ENCODE results near the gene PRDM9. TPM values are rescaled to one million over a fixed set of nuclear protein-coding genes. Genes with fewer than 3 reads are reported as not detected.
A peak's percentile ranks its signal among the peaks of the same experiment; 100 is the strongest.

The PRDM9 gene
- polyA plus RNA-seq, result not detected
- long read RNA-seq, donor 1, result 0 reads
- long read RNA-seq, donor 2, result 0 reads
- long read RNA-seq, donor 3, result 0 reads
- long read RNA-seq, donor 4, result 0 reads
- long read RNA-seq, donor 5, result 0 reads
- long read RNA-seq, donor 6, result 0 reads
- long read RNA-seq, donor 7, result 0 reads
- long read RNA-seq, donor 8, result 0 reads
- long read RNA-seq, donor 9, result 0 reads
- long read RNA-seq, donor 10, result 0 reads
- long read RNA-seq, donor 11, result 0 reads

DNA sequence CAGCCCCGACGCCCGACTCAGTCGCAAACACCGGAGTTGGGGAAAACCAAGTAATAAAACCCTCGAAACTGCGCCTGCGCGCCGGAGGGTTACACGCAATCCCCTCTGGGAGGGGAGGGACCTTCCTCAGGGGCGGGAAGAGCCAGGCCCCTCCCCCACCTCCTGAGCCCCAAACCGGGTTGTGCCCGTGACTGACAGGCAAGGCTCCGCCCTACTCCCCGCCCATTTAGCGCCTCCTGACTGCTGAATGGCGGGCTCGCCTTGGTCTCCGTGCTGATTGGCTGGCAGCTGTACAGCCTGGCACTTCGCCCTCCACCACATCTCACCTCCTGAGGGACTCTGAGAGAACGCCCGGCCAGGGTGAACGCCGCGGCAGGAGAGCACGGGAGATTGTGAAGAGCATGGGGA, at the start of gene PRDM9:
Gene PRDM9 (plus strand): TSS at position 332 of the 408 bp plus-strand sequence. CDS start 1,425 bp downstream, outside the sequence.
- Histone ChIP-seq H3K27ac (ENCODE audit: low read length) (no peak within 1 kb of the TSS), H3K4me3 (ENCODE audit: low read length) (peak within 1 kb of the TSS; percentile 6), H3K9me3 (ENCODE audit: control insufficient read depth, low read depth, low read length) (peaks cover 11% of the 10 kb centered on the region), H3K4me1 (ENCODE audit: control insufficient read depth, insufficient read depth, low read length) (no peaks in the 10 kb centered on the region), H3K27me3 (ENCODE audit: control insufficient read depth, insufficient read depth, low read length) (no peaks in the 10 kb centered on the region), H3K36me3 (ENCODE audit: control insufficient read depth, insufficient read depth, low read length) (no peaks in the 10 kb centered on the region)
- peak; percentile 7 to 14 for DNase-seq
- no CpG with 5 or more reads among the region's 27 CpGs for WGBS (ENCODE audit: insufficient coverage, low lambda C conversion rate)

DNA sequence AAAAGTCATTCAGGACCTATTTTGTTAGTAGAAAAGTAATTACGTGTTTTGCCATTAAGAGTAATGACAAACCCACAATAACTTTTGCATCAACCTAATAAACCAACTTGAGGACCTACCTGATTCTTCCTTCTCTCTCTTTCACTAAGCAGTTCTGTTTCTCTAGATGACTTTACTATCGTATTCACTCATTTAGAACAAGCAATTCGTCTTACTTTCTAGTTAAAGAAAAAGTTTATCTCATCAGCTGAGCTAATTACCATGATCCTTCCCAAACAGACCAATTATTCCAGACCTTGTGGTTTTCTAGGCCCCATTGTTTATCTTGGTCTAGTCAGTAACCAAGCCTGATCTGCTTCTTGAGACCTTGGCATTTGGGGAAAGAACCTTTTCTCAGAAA, 49.6 kb upstream of the PRDM9 start:
- 57% methylated on average over 3 of the region's 3 CpGs for WGBS (ENCODE audit: insufficient coverage, low lambda C conversion rate)
- no peak for DNase-seq
- Histone ChIP-seq H3K4me3 (ENCODE audit: low read length) (no peak overlapping the region), H3K9me3 (ENCODE audit: control insufficient read depth, low read depth, low read length) (no peaks in the 10 kb centered on the region), H3K27me3 (ENCODE audit: control insufficient read depth, insufficient read depth, low read length) (no peaks in the 10 kb centered on the region), H3K36me3 (ENCODE audit: control insufficient read depth, insufficient read depth, low read length) (no peaks in the 10 kb centered on the region), H3K4me1 (ENCODE audit: control insufficient read depth, insufficient read depth, low read length) (no peaks in the 10 kb centered on the region), H3K27ac (ENCODE audit: low read length) (no peak overlapping the region)

DNA sequence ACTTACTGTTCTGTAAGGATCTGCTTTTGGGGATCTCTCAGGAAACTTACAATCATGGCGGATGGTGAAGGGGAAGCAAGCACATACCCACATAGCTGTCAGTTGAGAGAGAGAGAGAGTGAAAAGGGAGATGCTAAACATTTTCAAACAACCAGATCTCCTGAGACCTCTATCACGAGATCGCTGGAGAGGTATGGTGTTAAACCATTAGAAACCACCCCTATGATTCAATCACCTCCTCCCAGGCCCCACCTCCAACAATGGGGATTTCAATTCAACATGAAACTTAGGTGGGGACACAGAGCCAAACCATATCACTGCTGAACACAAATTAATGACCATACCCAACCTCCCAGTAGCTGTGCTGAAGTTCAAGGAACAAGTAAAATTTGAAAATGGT, 48.2 kb upstream of the PRDM9 start:
- no CpG with 5 or more reads among the region's 3 CpGs for WGBS (ENCODE audit: insufficient coverage, low lambda C conversion rate)
- Histone ChIP-seq H3K36me3 (ENCODE audit: control insufficient read depth, insufficient read depth, low read length) (no peaks in the 10 kb centered on the region), H3K9me3 (ENCODE audit: control insufficient read depth, low read depth, low read length) (no peaks in the 10 kb centered on the region), H3K27ac (ENCODE audit: low read length) (no peak overlapping the region), H3K4me1 (ENCODE audit: control insufficient read depth, insufficient read depth, low read length) (no peaks in the 10 kb centered on the region), H3K4me3 (ENCODE audit: low read length) (no peak overlapping the region), H3K27me3 (ENCODE audit: control insufficient read depth, insufficient read depth, low read length) (no peaks in the 10 kb centered on the region)
- DNase-seq, result no peak

DNA sequence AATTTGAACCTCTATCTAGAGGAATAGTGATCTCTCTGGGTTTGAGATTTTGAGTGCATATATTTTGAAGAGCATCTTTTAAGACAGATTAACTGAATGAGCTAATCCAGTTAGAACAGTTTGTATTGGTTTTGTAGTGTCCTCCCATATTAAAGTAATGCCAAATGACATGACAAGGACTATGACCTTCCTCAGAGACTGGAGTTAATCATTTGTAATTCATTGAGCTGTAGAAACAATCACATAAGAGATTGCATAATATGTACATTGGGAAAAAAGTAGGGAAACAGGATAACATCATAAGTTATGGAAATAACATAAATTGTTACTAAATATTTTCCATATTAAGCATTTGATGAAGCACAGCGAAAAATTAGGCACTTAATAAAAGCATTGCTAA, 45.8 kb upstream of the PRDM9 start:
- no peak overlapping the region for H3K4me3 ChIP-seq (ENCODE audit: low read length)
- H3K4me1 ChIP-seq (ENCODE audit: control insufficient read depth, insufficient read depth, low read length), result no peaks in the 10 kb centered on the region
- WGBS (ENCODE audit: insufficient coverage, low lambda C conversion rate), result no CpG with 5 or more reads among the region's 1 CpG
- no peaks in the 10 kb centered on the region for H3K36me3 ChIP-seq (ENCODE audit: control insufficient read depth, insufficient read depth, low read length)
- DNase-seq, result no peak
- H3K9me3 ChIP-seq (ENCODE audit: control insufficient read depth, low read depth, low read length), result no peaks in the 10 kb centered on the region
- no peak overlapping the region for H3K27ac ChIP-seq (ENCODE audit: low read length)
- no peaks in the 10 kb centered on the region for H3K27me3 ChIP-seq (ENCODE audit: control insufficient read depth, insufficient read depth, low read length)

DNA sequence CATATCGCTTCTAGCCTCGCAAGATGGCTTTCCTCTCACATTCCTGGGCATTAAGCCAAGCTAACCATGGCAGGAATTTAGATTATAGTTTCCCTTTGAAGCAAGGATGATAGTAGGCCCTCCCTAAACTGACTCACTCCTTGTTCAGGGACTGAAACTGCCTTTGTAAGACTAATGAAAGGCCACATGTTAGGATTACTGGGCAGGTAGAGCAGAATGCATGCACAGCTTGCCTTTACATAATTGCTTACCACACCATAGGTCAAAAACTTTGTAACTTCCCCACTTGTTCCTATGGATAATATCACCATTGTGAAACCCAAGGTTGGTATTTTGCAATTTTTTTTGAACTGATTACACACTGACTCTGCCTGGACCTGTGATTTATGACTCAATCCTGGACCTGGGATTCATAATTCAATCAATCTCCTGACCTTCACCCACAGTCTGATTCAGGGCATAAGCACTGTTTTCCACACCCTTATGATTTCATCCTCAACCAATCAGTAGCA, 41.0 kb upstream of the PRDM9 start:
- WGBS (ENCODE audit: insufficient coverage, low lambda C conversion rate), result no CpG with 5 or more reads among the region's 2 CpGs
- Histone ChIP-seq H3K4me1 (ENCODE audit: control insufficient read depth, insufficient read depth, low read length) (no peaks in the 10 kb centered on the region), H3K36me3 (ENCODE audit: control insufficient read depth, insufficient read depth, low read length) (no peaks in the 10 kb centered on the region), H3K9me3 (ENCODE audit: control insufficient read depth, low read depth, low read length) (no peaks in the 10 kb centered on the region), H3K4me3 (ENCODE audit: low read length) (no peak overlapping the region), H3K27ac (ENCODE audit: low read length) (no peak overlapping the region), H3K27me3 (ENCODE audit: control insufficient read depth, insufficient read depth, low read length) (no peaks in the 10 kb centered on the region)
- DNase-seq, result peak in 1 of 2 donors; percentile 2

DNA sequence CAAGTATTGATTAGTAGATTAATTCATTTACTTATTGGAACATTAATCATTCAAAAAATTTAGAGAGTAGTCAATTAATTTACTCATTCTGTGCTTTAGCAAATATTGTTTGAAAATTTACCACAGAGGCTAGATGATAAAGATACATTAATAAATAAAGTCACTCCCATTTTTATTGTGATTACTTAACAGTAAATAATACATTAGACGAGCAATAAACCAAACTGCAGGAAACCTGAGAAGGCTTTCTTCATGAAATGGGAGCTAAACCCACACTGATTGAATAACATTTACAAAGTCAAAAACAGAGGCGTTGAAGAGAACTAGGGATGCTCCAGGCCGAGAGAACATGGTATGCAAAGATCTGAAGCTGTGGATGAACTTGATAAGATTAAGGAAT, 38.8 kb upstream of the PRDM9 start:
- no peak for DNase-seq
- Histone ChIP-seq H3K27ac (ENCODE audit: low read length) (no peak overlapping the region), H3K9me3 (ENCODE audit: control insufficient read depth, low read depth, low read length) (no peaks in the 10 kb centered on the region), H3K4me1 (ENCODE audit: control insufficient read depth, insufficient read depth, low read length) (no peaks in the 10 kb centered on the region), H3K4me3 (ENCODE audit: low read length) (no peak overlapping the region), H3K27me3 (ENCODE audit: control insufficient read depth, insufficient read depth, low read length) (no peaks in the 10 kb centered on the region), H3K36me3 (ENCODE audit: control insufficient read depth, insufficient read depth, low read length) (no peaks in the 10 kb centered on the region)
- 33% methylated on average over 2 of the region's 3 CpGs for WGBS (ENCODE audit: insufficient coverage, low lambda C conversion rate)

DNA sequence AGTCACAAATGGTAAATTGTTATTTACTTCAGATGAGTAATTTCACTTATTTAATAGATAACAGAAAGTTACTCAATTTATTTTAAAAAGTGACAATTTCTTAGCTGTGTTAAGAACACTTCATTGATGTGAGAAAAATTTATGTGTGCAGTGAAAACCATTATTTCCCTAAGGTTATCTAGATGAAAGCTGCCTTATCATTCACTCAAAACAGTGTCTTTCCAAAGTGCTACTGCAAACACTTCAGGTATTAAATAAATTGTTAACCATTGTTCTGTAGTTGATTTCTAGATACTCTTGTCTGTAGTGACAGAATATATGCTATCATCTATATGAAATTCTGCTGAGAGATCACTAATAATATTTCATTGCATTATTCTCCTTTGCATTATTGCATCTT, 33.5 kb upstream of the PRDM9 start:
- Histone ChIP-seq H3K27me3 (ENCODE audit: control insufficient read depth, insufficient read depth, low read length) (no peaks in the 10 kb centered on the region), H3K4me3 (ENCODE audit: low read length) (no peak overlapping the region), H3K36me3 (ENCODE audit: control insufficient read depth, insufficient read depth, low read length) (no peaks in the 10 kb centered on the region), H3K9me3 (ENCODE audit: control insufficient read depth, low read depth, low read length) (no peaks in the 10 kb centered on the region), H3K4me1 (ENCODE audit: control insufficient read depth, insufficient read depth, low read length) (no peaks in the 10 kb centered on the region), H3K27ac (ENCODE audit: low read length) (no peak overlapping the region)
- no peak for DNase-seq

DNA sequence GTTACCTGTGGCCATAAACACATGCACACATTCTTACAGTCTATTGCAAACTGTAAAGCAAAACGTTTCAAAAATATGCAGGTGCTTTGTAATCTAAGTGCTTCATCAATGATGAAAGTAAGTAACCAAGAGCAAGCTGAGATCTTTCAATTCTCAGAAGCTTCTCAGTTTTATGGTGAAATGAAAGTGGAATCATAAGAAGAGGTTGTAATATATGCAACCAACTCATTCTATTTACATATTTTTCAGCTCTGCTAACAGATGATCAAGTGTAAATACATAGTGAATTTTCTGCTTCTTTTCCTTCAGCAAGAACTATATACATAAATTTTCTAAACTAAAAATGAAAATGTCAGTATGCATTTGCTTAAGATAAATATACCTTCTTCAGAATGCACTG, 33.1 kb upstream of the PRDM9 start:
- no peaks in the 10 kb centered on the region for H3K4me1 ChIP-seq (ENCODE audit: control insufficient read depth, insufficient read depth, low read length)
- no peak overlapping the region for H3K4me3 ChIP-seq (ENCODE audit: low read length)
- no peaks in the 10 kb centered on the region for H3K9me3 ChIP-seq (ENCODE audit: control insufficient read depth, low read depth, low read length)
- WGBS (ENCODE audit: insufficient coverage, low lambda C conversion rate), result 60% methylated on average over 1 of the region's 1 CpG
- no peak overlapping the region for H3K27ac ChIP-seq (ENCODE audit: low read length)
- H3K36me3 ChIP-seq (ENCODE audit: control insufficient read depth, insufficient read depth, low read length), result no peaks in the 10 kb centered on the region
- H3K27me3 ChIP-seq (ENCODE audit: control insufficient read depth, insufficient read depth, low read length), result no peaks in the 10 kb centered on the region
- DNase-seq, result no peak

DNA sequence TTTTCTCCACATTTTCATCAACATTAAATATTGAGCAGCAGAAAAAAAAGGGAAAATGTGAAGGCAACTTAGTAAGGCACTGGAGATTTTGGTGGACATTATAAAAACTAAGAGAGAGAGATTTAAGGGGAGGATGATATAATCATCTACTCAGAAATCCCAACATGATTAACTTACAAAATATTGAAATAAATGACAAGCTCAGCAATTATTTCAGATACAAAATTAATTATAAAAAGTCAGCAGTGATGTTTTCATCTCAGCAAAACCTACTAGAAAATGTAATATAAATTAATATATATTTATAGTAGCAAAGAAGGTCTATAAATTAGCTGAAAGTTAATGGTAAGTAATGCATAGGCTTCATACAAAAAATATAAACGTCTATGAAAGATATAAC, 30.8 kb upstream of the PRDM9 start:
- no peaks in the 10 kb centered on the region for H3K9me3 ChIP-seq (ENCODE audit: control insufficient read depth, low read depth, low read length)
- WGBS (ENCODE audit: insufficient coverage, low lambda C conversion rate), result 90% methylated on average over 1 of the region's 1 CpG
- DNase-seq, result no peak
- H3K27ac ChIP-seq (ENCODE audit: low read length), result no peak overlapping the region
- no peaks in the 10 kb centered on the region for H3K36me3 ChIP-seq (ENCODE audit: control insufficient read depth, insufficient read depth, low read length)
- no peak overlapping the region for H3K4me3 ChIP-seq (ENCODE audit: low read length)
- no peaks in the 10 kb centered on the region for H3K4me1 ChIP-seq (ENCODE audit: control insufficient read depth, insufficient read depth, low read length)
- no peaks in the 10 kb centered on the region for H3K27me3 ChIP-seq (ENCODE audit: control insufficient read depth, insufficient read depth, low read length)

DNA sequence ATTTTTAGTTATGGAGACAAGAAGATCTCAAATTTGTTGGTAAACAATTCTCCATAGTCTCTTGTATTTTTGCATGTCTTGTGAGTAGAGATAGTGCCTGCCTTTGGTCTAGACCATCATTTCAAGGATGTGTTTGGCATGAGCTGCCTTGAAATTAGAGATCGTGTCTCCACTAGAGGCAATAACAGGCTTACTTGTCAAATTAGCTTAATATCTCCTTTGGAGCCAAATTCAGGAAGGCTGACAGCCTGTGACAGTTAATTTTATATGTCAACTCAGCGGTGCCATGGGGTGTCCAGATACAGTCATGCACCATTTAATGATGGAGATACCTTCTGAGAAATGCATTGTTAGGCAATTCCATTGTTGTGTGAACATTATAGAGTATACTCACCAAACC, 24.8 kb upstream of the PRDM9 start:
- H3K4me1 ChIP-seq (ENCODE audit: control insufficient read depth, insufficient read depth, low read length), result no peaks in the 10 kb centered on the region
- no CpG with 5 or more reads among the region's 2 CpGs for WGBS (ENCODE audit: insufficient coverage, low lambda C conversion rate)
- no peaks in the 10 kb centered on the region for H3K36me3 ChIP-seq (ENCODE audit: control insufficient read depth, insufficient read depth, low read length)
- no peak overlapping the region for H3K4me3 ChIP-seq (ENCODE audit: low read length)
- no peak for DNase-seq
- H3K9me3 ChIP-seq (ENCODE audit: control insufficient read depth, low read depth, low read length), result no peaks in the 10 kb centered on the region
- no peaks in the 10 kb centered on the region for H3K27me3 ChIP-seq (ENCODE audit: control insufficient read depth, insufficient read depth, low read length)
- no peak overlapping the region for H3K27ac ChIP-seq (ENCODE audit: low read length)

DNA sequence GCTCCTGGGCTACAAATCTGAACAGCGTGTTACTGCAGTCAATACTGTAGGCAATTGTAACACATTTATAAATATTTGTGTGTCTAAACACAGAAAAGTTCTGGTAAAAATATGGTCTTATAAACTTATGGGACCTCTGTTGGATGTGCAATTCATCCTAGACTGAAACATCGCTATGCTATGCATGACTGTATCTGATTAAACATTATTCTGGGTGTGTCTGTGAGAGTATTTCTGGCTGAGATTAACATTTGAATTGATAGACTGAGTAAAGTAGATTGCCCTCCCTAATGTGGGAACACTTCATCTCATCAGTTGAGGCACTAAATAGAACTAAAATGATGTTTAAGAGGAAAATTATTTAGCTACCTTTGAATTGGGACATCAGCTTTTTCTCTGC, 24.3 kb upstream of the PRDM9 start:
- H3K9me3 ChIP-seq (ENCODE audit: control insufficient read depth, low read depth, low read length), result no peaks in the 10 kb centered on the region
- no peaks in the 10 kb centered on the region for H3K4me1 ChIP-seq (ENCODE audit: control insufficient read depth, insufficient read depth, low read length)
- H3K27ac ChIP-seq (ENCODE audit: low read length), result no peak overlapping the region
- H3K4me3 ChIP-seq (ENCODE audit: low read length), result no peak overlapping the region
- WGBS (ENCODE audit: insufficient coverage, low lambda C conversion rate), result no CpG with 5 or more reads among the region's 2 CpGs
- no peaks in the 10 kb centered on the region for H3K27me3 ChIP-seq (ENCODE audit: control insufficient read depth, insufficient read depth, low read length)
- DNase-seq, result no peak
- no peaks in the 10 kb centered on the region for H3K36me3 ChIP-seq (ENCODE audit: control insufficient read depth, insufficient read depth, low read length)
